ENCODE measurements around the gene F5. TPM values are rescaled to one million over a fixed set of nuclear protein-coding genes. Genes with fewer than 3 reads are reported as not detected.

Gene F5
- total and polyA plus RNA-seq, 7 donors = under 0.01 to 1.0 (median 0.54) TPM; not detected in 2

DNA sequence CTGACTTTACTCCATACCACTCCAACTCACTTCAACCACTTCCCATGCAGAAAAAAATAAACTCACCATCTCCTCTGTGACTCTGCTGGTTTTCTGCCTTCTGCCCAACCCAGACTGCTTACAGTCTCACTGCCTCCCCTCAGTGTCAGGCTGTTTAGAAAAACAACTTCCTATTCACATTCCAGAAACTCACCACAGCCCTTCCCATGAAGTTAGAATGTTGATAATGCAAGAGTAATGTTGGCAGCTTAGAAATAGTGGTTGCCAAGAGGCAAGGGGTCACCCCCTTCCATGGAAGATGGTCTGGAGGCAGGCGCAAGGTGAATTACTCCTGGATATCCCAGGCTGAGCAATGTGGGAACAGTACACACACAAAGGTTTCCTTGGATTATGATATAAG is 43.7 kb upstream of the F5 start, which contains the start of gene SELP:
TSS of gene SELP (minus strand) at position 119 of the 400 bp plus-strand sequence. CDS start at position 69, 50 bp downstream.
- WGBS, 2 donors = 91 to 92% methylated on average over 1 of the region's 1 CpG
- H3K27me3 ChIP-seq = no peaks in the 10 kb centered on the region
- H3K36me3 ChIP-seq = no peaks in the 10 kb centered on the region
- H3K4me3 ChIP-seq = no peak within 1 kb of the TSS
- H3K27ac ChIP-seq = peak within 1 kb of the TSS in 1 of 4 donors; percentile 20
- intact Hi-C loops (cut with DNase I) = no loop called here
- peaks cover 0 to 16% (median 8%) of the 10 kb centered on the region in 4 donors for H3K9me3 ChIP-seq
- no peak for DNase-seq
- no peaks in the 10 kb centered on the region for H3K4me1 ChIP-seq
- no peak for TF ChIP-seq EP300 (IDR thresholded peaks at IDR 0.05)
- TF ChIP-seq, protein P1, sequence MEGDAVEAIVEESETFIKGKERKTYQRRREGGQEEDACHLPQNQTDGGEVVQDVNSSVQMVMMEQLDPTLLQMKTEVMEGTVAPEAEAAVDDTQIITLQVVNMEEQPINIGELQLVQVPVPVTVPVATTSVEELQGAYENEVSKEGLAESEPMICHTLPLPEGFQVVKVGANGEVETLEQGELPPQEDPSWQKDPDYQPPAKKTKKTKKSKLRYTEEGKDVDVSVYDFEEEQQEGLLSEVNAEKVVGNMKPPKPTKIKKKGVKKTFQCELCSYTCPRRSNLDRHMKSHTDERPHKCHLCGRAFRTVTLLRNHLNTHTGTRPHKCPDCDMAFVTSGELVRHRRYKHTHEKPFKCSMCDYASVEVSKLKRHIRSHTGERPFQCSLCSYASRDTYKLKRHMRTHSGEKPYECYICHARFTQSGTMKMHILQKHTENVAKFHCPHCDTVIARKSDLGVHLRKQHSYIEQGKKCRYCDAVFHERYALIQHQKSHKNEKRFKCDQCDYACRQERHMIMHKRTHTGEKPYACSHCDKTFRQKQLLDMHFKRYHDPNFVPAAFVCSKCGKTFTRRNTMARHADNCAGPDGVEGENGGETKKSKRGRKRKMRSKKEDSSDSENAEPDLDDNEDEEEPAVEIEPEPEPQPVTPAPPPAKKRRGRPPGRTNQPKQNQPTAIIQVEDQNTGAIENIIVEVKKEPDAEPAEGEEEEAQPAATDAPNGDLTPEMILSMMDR (IDR thresholded peaks at IDR 0.05) = no peak
- no peak for TF ChIP-seq POLR2AphosphoS5 (IDR thresholded peaks at IDR 0.05)
- no peak for TF ChIP-seq POLR2A (IDR thresholded peaks at IDR 0.05)

DNA sequence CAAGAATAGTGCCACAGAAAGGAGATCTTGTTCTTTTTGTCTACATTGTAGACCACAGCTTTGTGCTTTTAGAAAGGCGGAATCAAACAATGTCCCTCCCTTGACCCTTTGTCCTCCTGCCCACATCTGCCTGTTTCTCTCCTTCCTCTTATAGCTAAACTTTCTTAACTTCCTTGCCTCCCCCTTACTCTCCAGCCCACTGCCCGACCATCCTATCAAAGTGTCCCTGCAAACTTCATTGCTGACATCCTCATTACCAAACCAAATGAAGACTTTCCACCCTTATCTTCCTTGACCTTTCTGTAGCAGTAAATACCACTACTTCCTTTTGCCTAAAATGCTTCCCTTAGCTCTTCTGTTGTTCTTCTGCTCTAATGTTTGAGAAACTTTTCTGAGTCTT is 38.6 kb upstream of the F5 start:
- TF ChIP-seq POLR2AphosphoS5 (IDR thresholded peaks at IDR 0.05) (no peak), EP300 (IDR thresholded peaks at IDR 0.05) (no peak), POLR2A (IDR thresholded peaks at IDR 0.05) (no peak)
- TF ChIP-seq, protein P1 (IDR thresholded peaks at IDR 0.05) = no peak
- H3K4me3 ChIP-seq = no peak overlapping the region
- H3K36me3 ChIP-seq = no peaks in the 10 kb centered on the region
- H3K27ac ChIP-seq = no peak overlapping the region
- H3K9me3 ChIP-seq = no peaks in the 10 kb centered on the region
- 53 to 72% methylated on average over 2 of the region's 2 CpGs for WGBS, 2 donors
- intact Hi-C loops (cut with DNase I) = no loop called here
- no peaks in the 10 kb centered on the region for H3K27me3 ChIP-seq
- no peak for DNase-seq
- H3K4me1 ChIP-seq = no peaks in the 10 kb centered on the region

DNA sequence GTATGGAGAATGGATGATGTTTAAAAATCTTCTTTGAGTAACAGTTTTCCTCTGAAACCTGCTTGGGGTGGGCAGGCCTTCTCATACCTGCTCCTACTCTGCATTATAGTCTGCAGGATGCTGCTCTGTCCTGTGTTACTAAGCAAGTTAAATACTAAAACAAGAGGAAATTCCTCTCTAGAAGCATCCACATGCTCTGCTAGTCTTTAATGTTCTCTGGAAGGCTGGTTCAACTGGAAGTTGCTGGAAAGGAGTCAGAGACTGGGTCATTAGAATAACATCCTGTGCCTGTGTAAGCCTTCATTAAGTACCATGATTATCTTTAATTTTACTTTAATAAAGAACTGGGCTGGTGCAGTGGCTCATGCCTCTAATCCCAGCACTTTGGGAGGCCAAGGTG is 37.8 kb upstream of the F5 start:
- Histone ChIP-seq H3K9me3 (no peaks in the 10 kb centered on the region), H3K27me3 (no peaks in the 10 kb centered on the region), H3K4me1 (no peaks in the 10 kb centered on the region), H3K36me3 (no peaks in the 10 kb centered on the region), H3K4me3 (no peak overlapping the region), H3K27ac (no peak overlapping the region)
- no peak for DNase-seq
- intact Hi-C loops (cut with DNase I) = no loop called here
- TF ChIP-seq, protein P1 (IDR thresholded peaks at IDR 0.05) = no peak
- TF ChIP-seq POLR2A (IDR thresholded peaks at IDR 0.05) (no peak), POLR2AphosphoS5 (IDR thresholded peaks at IDR 0.05) (no peak), EP300 (IDR thresholded peaks at IDR 0.05) (no peak)

DNA sequence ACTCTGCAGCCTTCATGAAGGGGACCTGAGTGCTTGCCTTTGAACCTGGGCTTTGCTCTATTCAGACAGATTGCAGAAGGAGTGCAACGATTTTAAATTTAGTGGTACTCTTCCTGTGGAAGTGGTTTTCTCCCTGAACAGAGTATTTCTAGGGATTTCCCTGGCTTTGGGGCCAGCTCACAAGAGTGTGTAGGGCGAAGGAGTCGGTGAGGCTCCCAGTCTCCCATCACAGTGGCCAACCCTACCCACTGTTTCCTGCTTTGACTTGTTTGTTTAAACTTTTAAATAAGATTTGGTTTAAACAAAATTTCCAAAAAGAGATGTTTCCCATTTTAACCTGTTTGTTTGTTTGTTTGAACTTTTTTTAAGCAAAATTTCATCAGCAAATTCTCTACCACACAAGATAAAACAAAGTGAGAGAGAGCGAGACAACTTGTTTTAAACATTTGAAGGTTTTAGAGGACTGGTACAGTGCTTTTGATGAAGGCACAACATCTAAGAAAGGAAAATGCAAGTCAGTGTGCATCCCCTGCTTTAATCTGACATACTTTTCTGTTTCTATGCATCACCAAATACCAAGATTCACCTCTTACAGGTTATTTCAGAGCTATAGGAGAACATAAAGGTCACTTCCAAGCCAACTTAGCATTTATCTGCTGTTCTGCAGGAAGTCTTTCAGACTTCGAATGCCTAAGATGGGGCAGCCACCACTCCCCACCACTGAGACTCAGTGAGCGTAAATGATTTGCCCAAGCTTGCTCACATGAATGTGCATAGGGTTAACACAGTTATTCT is 37.0 kb upstream of the F5 start:
- Histone ChIP-seq H3K4me3 (no peak overlapping the region), H3K36me3 (no peaks in the 10 kb centered on the region), H3K27me3 (no peaks in the 10 kb centered on the region), H3K9me3 (no peaks in the 10 kb centered on the region), H3K4me1 (no peaks in the 10 kb centered on the region), H3K27ac (no peak overlapping the region)
- WGBS, 2 donors = 75 to 89% methylated on average over 6 of the region's 6 CpGs
- TF ChIP-seq, protein P1 (IDR thresholded peaks at IDR 0.05) = no peak
- TF ChIP-seq EP300 (IDR thresholded peaks at IDR 0.05) (no peak), POLR2A (IDR thresholded peaks at IDR 0.05) (no peak), POLR2AphosphoS5 (IDR thresholded peaks at IDR 0.05) (no peak)
- intact Hi-C loops (cut with DNase I) = no loop called here
- no peak for DNase-seq

Data from sigmoid colon (tissue), 7 donors.